ENCODE results near the gene GRID2.

The GRID2 gene

GRCh38 chr4:92339676-92340075, 35.9 kb downstream of the GRID2 start:
- H3K27ac ChIP-seq = no peak overlapping the region
- no peak for TF ChIP-seq ZFX (IDR thresholded peaks at IDR 0.05)
- TF ChIP-seq, protein P1, sequence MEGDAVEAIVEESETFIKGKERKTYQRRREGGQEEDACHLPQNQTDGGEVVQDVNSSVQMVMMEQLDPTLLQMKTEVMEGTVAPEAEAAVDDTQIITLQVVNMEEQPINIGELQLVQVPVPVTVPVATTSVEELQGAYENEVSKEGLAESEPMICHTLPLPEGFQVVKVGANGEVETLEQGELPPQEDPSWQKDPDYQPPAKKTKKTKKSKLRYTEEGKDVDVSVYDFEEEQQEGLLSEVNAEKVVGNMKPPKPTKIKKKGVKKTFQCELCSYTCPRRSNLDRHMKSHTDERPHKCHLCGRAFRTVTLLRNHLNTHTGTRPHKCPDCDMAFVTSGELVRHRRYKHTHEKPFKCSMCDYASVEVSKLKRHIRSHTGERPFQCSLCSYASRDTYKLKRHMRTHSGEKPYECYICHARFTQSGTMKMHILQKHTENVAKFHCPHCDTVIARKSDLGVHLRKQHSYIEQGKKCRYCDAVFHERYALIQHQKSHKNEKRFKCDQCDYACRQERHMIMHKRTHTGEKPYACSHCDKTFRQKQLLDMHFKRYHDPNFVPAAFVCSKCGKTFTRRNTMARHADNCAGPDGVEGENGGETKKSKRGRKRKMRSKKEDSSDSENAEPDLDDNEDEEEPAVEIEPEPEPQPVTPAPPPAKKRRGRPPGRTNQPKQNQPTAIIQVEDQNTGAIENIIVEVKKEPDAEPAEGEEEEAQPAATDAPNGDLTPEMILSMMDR (conservative IDR thresholded peaks at IDR 0.05) = no peak

GRCh38 chr4:92344216-92344615, 40.5 kb downstream of the GRID2 start:
- TF ChIP-seq, protein P1 (conservative IDR thresholded peaks at IDR 0.05) = no peak
- no peak for TF ChIP-seq ZFX (IDR thresholded peaks at IDR 0.05)
- H3K27ac ChIP-seq = no peak overlapping the region

DNA sequence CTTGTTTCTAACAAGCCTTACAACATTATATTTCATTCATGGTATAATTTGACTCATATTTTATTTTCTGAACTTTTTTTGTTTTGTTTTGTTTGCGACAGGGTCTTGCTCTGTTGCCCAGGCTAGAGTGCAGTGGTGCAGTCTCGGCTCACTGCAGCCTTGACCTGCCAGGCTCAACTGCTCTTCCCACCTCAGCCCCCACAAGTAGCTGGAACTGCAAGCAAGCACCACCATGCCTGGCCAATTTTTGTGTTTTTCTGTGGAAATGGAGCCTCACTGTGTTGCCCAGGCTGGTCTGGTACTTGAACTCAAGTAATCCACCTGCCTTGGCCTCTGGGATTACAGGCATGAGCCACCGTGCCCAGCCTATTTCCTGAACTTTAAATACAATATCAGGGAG, 42.5 kb downstream of the GRID2 start:
- TF ChIP-seq ZFX (IDR thresholded peaks at IDR 0.05) = no peak
- TF ChIP-seq, protein P1 (conservative IDR thresholded peaks at IDR 0.05) = no peak
- H3K27ac ChIP-seq = no peak overlapping the region

DNA sequence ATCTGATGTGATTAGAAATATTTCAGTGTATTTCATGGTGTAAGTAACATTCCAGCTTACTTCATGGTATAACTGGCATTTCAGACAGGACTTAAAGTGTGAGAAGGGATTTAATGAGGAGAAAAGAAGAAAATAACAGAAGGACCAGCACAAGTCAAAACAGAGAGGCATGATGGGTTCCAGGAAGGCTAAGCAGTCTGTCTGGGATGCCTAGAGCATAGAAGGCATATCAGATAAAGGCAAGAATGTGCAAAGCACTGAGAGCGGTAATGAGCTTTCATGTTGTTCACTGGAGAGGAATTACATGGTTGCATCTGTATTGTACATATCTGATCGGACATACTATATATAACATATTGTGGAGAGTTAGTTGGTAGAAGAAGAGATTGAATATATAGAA, 54.2 kb downstream of the GRID2 start:
- TF ChIP-seq ZFX (IDR thresholded peaks at IDR 0.05) = no peak
- TF ChIP-seq, protein P1 (conservative IDR thresholded peaks at IDR 0.05) = no peak

DNA sequence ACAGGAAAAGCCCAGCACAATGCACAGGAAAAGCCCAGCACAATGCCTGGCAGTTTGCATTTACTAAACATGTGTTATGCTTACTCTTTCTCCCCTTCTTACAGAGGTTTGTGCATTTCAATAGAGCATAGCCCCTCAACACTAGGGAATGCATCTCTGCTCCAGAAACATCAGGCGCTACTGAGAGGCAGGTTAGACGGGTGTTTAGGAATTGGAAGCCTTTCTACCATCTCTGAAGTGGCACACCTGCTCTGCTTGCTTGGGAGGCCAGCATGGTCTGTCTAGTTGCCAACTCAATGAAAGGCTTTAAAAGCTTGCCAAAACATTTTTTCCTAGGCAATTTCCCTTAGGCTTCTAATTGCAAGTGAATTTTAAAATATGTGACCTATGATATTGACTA, 55.7 kb downstream of the GRID2 start:
- TF ChIP-seq, protein P1 (conservative IDR thresholded peaks at IDR 0.05) = no peak
- TF ChIP-seq ZFX (IDR thresholded peaks at IDR 0.05) = no peak

More for the DNA sequence above, 54.2 kb downstream of the GRID2 start:
- H3K27ac ChIP-seq = no peak overlapping the region

DNA sequence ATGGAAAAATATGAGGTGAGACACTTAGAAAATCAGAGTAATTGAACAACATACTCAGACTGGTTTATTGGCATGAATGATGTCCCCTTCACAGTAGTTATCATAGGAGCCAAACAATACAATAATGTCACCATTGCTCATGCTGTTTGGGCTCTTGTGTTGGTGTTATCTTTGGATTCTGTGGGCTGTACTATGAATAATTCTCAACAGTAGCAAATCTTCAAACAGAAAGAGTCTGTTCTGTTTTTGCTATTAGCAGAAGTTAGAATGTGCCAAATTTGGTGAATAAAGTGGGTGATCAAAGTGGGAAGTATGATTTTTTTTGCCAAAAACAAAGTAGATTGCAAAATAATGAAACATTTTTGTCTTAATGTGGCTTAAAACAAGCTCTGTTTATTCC, 58.3 kb downstream of the GRID2 start:
- no peak overlapping the region for H3K27ac ChIP-seq
- TF ChIP-seq, protein P1 (conservative IDR thresholded peaks at IDR 0.05) = no peak
- TF ChIP-seq ZFX (IDR thresholded peaks at IDR 0.05) = no peak

More for the DNA sequence above, 55.7 kb downstream of the GRID2 start:
- H3K27ac ChIP-seq = no peak overlapping the region

DNA sequence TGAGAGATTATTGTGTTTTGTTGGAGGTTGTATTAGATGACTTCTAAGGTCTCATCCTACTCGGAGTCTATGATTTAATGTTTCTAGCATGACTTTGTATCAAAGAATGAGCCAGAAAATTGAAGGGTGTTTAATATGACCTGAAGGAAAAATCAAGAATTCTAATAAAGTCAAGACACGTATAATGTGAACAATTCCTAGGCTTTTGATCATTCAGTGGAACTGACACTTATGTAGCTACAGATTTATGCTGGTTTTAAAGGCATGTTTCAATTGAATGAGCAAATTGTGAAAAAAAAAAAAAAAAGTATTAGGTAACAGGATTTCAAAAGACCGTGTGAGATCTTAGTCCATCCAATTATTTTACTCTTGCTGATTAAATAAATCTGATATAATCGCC, 64.9 kb downstream of the GRID2 start:
- H3K27ac ChIP-seq = no peak overlapping the region
- TF ChIP-seq ZFX (IDR thresholded peaks at IDR 0.05) = no peak
- TF ChIP-seq, protein P1 (conservative IDR thresholded peaks at IDR 0.05) = no peak
